HepG2 (cell line): ENCODE results near the gene NDNF.

Experiments used
- FOXM1 ChIP-seq: sonication (generic); formaldehyde crosslinking; IDR thresholded peaks from 2 replicates; pipeline ENCODE4 v1.5.0; 2020; ENCODE audit warnings: missing genetic modification reagents
- KLF13 ChIP-seq: sonication (generic); formaldehyde crosslinking; IDR thresholded peaks from 2 replicates; pipeline ENCODE4 v1.4.0; 2020; ENCODE audit warnings: mild to moderate bottlenecking, missing genetic modification reagents
- NONO ChIP-seq, 2 experiments: fragments of 450-650 bp in 1 of 2; sonication (generic) in 1 of 2; formaldehyde crosslinking in 1 of 2; IDR thresholded peaks in 1 of 2; conservative IDR thresholded peaks in 1 of 2; 2 replicates each; pipeline versions ENCODE4 v1.6.1 to v1.8.0; 2017 to 2022; ENCODE audit warnings: mild to moderate bottlenecking in 1 of 2, missing genetic modification reagents in 1 of 2, moderate library complexity in 1 of 2
- RBAK ChIP-seq: sonication (generic); formaldehyde crosslinking; IDR thresholded peaks from 2 replicates; pipeline ENCODE4 v1.5.1; 2020; ENCODE audit warnings: mild to moderate bottlenecking, missing genetic modification reagents
- ZNF292 ChIP-seq: sonication (generic); formaldehyde crosslinking; IDR thresholded peaks from 2 replicates; pipeline ENCODE4 v1.8.1; 2022; ENCODE audit warnings: mild to moderate bottlenecking, low read depth, missing genetic modification reagents, borderline replicate concordance
- ZNF335 ChIP-seq: sonication (generic); formaldehyde crosslinking; IDR thresholded peaks from 2 replicates; pipeline ENCODE4 v1.4.0; 2020; ENCODE audit warnings: missing genetic modification reagents
- TF ChIP-seq, protein P1 (sequence below): sonication (generic); formaldehyde crosslinking; IDR thresholded peaks from 2 replicates; pipeline ENCODE4 v1.8.1; 2023; ENCODE audit warnings: mild to moderate bottlenecking, moderate library complexity, missing genetic modification reagents
- TF ChIP-seq, protein P2 (sequence below), 2 experiments: fragments of 450-650 bp in 1 of 2; sonication (generic) in 1 of 2; formaldehyde crosslinking; IDR thresholded peaks; 2 replicates each; pipeline versions ENCODE4 v1.5.0 to v1.8.0; 2020 to 2022; ENCODE audit warnings: mild to moderate bottlenecking in 1 of 2, missing genetic modification reagents in 1 of 2
- TF ChIP-seq, protein P3 (sequence below): sonication (generic); formaldehyde crosslinking; IDR thresholded peaks from 2 replicates; pipeline ENCODE4 v1.4.0; 2020; ENCODE audit warnings: mild to moderate bottlenecking, missing genetic modification reagents

DNA sequence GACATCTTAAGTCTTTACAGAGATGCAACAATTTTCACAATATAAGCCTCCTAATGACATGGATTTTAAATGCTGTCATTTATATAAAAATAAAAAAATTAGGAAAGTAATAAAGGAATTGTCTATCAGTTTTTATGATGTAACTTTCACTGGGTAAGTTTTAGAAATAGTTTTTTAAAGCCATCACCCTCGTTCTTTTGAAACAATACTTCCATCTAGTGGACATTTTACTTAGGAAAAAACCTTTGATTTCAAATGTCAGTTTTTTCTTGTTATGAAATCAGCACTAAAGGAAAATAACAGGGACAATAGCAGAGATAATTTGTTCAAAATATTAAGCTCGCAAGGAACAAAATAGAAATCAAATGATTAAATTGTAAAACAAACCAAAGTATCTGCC lies 24.3 kb upstream of the NDNF start:
- TF ChIP-seq KLF13 (CRISPR knock-in tag) (no peak), ZNF292 (CRISPR knock-in tag) (no peak), ZNF335 (CRISPR knock-in tag) (no peak), NONO (IDR thresholded peaks at IDR 0.05) (no peak), NONO (CRISPR knock-in tag; conservative IDR thresholded peaks at IDR 0.05) (no peak), RBAK (CRISPR knock-in tag) (no peak), FOXM1 (CRISPR knock-in tag) (no peak)
- TF ChIP-seq, protein P1, sequence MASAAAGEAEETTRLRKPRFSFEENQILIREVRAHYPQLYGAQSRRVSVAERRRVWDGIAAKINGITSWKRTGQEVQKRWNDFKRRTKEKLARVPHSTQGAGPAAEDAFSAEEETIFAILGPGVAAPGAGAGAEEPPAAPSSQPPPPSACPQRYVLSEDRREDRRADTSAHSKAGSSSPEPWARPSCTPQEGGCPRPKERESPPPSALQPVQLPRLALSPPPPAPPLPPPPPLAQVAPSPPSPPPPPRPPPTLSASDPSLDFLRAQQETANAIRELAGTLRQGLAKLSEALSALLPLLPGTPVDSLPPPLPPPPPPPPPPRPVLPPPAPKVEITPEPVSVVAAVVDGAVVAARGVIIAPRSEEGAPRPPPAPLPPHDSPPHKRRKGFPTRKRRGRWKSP (CRISPR knock-in tag): no peak
- TF ChIP-seq, protein P2, sequence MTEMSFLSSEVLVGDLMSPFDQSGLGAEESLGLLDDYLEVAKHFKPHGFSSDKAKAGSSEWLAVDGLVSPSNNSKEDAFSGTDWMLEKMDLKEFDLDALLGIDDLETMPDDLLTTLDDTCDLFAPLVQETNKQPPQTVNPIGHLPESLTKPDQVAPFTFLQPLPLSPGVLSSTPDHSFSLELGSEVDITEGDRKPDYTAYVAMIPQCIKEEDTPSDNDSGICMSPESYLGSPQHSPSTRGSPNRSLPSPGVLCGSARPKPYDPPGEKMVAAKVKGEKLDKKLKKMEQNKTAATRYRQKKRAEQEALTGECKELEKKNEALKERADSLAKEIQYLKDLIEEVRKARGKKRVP (CRISPR knock-in tag; IDR thresholded peaks at IDR 0.05): no peak
- TF ChIP-seq, protein P3, sequence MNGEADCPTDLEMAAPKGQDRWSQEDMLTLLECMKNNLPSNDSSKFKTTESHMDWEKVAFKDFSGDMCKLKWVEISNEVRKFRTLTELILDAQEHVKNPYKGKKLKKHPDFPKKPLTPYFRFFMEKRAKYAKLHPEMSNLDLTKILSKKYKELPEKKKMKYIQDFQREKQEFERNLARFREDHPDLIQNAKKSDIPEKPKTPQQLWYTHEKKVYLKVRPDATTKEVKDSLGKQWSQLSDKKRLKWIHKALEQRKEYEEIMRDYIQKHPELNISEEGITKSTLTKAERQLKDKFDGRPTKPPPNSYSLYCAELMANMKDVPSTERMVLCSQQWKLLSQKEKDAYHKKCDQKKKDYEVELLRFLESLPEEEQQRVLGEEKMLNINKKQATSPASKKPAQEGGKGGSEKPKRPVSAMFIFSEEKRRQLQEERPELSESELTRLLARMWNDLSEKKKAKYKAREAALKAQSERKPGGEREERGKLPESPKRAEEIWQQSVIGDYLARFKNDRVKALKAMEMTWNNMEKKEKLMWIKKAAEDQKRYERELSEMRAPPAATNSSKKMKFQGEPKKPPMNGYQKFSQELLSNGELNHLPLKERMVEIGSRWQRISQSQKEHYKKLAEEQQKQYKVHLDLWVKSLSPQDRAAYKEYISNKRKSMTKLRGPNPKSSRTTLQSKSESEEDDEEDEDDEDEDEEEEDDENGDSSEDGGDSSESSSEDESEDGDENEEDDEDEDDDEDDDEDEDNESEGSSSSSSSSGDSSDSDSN (CRISPR knock-in tag): no peak
